ENCODE measurements around the gene TTYH2. TPM values are rescaled to one million over a fixed set of nuclear protein-coding genes. Genes with fewer than 3 reads are reported as not detected.

The TTYH2 gene, protein sequence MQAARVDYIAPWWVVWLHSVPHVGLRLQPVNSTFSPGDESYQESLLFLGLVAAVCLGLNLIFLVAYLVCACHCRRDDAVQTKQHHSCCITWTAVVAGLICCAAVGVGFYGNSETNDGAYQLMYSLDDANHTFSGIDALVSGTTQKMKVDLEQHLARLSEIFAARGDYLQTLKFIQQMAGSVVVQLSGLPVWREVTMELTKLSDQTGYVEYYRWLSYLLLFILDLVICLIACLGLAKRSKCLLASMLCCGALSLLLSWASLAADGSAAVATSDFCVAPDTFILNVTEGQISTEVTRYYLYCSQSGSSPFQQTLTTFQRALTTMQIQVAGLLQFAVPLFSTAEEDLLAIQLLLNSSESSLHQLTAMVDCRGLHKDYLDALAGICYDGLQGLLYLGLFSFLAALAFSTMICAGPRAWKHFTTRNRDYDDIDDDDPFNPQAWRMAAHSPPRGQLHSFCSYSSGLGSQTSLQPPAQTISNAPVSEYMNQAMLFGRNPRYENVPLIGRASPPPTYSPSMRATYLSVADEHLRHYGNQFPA
- total RNA-seq (2022; extraction: Qiagen RNA extraction) = 1.6 to 2.1 TPM (median 1.7 TPM) in 5 replicates

DNA sequence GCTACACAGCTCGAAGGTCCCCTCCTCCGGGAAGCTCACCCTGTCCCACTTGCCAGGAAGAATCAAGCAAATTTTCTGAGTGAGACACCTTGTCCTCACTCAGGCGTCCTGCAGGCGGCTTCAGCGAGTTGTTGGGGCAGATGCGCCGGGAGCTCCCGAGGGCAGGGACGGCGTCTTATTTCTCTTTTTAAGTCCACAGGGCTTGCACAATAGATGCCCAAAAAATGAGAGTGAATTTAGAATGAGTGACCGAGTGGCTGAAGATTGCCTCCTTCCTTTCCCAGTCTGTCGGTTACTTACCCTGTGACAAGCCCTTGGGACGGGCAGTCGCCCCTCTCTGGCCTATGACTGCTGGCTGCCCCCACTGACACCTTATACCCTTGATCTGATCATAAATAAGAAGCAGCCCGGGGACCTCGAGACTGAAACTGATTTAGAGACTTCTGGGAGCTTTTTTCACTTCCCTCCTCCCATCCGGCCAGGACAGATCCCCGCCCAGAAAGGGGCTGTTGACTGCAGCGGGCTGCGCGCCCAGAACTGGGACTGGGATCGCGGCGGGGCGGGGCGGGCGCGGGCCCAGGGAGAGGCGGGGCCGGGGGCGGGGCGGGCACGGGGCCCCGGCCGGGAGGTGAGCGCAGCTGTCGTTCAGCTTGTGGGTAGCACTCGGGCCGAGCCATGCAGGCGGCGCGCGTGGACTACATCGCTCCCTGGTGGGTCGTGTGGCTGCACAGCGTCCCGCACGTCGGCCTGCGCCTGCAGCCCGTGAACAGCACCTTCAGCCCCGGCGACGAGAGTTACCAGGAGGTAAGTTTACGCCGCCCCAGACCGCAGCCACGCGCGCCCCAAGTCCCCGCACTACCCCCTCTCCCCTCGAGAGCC is at the start of gene TTYH2:
Gene TTYH2 (plus strand): TSS at position 659 of the 879 bp plus-strand sequence. CDS start 17 bp downstream, at position 676.

DNA sequence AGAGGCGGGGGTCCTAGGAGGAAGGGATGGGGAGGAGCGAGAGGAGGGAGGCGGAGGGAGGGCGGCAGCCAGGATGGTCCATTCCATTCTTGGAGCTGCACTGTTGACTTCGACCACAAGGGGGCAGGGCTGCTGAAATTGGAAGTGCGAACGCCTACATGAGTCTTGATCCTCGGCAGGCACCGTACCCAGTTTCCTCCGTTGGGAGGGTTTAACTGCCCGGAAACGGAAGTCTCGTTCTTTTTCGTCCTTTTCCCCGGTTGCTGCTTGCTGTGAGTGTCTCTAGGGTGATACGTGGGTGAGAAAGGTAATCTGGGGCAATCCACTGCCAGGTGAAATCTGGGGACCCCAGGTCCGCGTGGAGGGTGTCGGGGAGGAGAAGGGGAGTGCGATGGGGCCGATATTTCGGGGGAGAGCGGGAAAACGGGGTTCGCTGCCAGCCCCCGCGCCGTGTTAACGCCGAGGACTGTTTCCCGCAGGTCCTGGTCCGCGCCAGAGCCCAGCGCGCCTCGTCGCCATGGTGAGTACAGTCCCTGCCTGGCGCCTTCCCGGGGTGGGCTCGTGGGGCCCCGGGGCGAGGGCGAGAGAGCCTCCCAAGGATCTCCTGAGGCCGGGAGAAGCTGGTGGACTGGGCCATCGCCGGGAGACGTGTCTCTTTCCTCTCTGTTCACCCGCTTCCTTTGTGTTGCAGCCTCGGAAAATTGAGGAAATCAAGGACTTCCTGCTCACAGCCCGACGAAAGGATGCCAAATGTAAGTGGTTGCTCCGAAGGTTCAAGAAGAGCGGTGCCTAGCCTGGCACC is 9.7 kb upstream of the TTYH2 start, which contains the start of gene RPL38:
Gene RPL38 (plus strand): TSS at position 240 of the 802 bp plus-strand sequence. CDS start 278 bp downstream, at position 518.

DNA sequence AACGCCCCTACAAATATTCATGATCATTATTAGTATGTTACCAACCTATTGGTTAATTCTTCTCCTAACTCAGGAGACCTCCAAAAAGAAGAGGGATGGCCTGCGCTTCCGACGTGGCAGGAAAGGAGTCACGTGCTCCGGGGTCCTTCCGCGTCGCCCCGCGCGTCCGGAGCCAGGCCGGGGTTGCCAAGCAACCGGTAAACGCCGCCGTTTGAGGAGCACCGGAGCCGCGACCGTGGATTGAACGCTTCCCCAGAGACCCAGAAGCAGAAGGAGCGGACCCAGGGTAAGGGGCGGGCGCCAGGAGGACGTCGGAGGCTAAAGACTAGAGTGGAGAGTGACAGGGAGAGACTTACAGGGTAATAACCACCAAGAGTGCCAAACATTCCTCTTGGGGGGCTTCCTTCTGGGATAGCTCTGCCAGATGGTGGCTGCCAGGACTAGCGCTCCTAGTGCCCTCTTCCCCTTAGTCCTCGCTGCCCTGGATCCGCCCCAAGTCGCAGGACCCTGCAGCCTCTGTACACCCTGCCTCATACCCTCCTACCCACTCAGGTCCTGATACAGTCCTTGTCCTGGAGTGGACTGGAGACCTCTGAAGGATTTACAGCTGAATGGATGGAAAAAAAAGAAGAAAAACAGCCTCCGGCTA is 60.8 kb downstream of the TTYH2 start, which contains the start of gene DNAI2:
Gene DNAI2 (plus strand): TSS at position 175 of the 649 bp plus-strand sequence. CDS start 7,584 bp downstream, outside the sequence.

Other genes starting within 250 kb of the TTYH2 start
- gene RPL38, start 9.9 kb upstream of the TTYH2 start, total RNA-seq (2022; extraction: Qiagen RNA extraction) = 2,564 to 3,876 TPM (median 2,613 TPM) in 5 replicates
- gene DNAI2, start 60.7 kb downstream of the TTYH2 start, total RNA-seq (2022; extraction: Qiagen RNA extraction) = not detected in 5 replicates
- 0.05 to 0.08 TPM (median 0.06 TPM) in 5 replicates for gene KIF19, start 112.7 kb downstream of the TTYH2 start, total RNA-seq (2022; extraction: Qiagen RNA extraction)
- not detected in 5 replicates for gene BTBD17, start 148.3 kb downstream of the TTYH2 start, total RNA-seq (2022; extraction: Qiagen RNA extraction)
- not detected in 5 replicates for gene GPR142, start 153.9 kb downstream of the TTYH2 start, total RNA-seq (2022; extraction: Qiagen RNA extraction)
- gene GPRC5C, start 218.5 kb downstream of the TTYH2 start, total RNA-seq (2022; extraction: Qiagen RNA extraction) = 42.9 to 60.3 TPM (median 53.6 TPM) in 5 replicates

Data from A549 treated with dexamethasone at 1 μM for 4 hours (cell line).